ENCODE measurements around the gene NAV3. TPM values are rescaled to one million over a fixed set of nuclear protein-coding genes. Genes with fewer than 3 reads are reported as not detected.

NAV3 gene
- total RNA-seq, 6 experiments from 2014 or later, result 0.22 to 3.2 (median 1.2) TPM

DNA sequence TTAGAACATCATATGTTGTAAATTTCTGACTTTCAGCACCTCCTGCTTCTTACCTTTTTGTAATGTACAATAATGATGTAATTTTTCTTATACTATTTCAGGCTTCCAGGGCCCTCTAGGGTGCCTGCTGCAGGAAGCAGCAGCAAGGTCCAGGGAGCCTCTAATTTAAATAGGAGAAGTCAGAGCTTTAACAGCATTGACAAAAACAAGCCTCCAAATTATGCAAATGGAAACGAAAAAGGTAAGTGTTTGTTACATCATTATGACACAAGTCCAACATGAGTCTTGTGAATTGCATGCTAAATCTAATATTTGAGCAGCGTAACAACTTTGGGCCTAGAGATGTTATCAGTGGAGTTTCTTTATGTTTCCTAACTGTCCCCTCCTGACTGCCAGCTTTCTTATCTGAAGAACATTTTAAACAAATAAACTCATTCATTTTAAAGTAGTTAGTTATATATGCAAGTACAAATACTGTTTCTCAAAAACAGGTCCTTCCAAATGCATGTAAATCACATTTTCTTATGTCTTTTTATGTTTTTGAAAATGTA is 167.6 kb downstream of the NAV3 start:
- no peak for DNase-seq
- no peaks in the 10 kb centered on the region for H3K36me3 ChIP-seq
- no peak for ATAC-seq
- TF ChIP-seq, protein P1, sequence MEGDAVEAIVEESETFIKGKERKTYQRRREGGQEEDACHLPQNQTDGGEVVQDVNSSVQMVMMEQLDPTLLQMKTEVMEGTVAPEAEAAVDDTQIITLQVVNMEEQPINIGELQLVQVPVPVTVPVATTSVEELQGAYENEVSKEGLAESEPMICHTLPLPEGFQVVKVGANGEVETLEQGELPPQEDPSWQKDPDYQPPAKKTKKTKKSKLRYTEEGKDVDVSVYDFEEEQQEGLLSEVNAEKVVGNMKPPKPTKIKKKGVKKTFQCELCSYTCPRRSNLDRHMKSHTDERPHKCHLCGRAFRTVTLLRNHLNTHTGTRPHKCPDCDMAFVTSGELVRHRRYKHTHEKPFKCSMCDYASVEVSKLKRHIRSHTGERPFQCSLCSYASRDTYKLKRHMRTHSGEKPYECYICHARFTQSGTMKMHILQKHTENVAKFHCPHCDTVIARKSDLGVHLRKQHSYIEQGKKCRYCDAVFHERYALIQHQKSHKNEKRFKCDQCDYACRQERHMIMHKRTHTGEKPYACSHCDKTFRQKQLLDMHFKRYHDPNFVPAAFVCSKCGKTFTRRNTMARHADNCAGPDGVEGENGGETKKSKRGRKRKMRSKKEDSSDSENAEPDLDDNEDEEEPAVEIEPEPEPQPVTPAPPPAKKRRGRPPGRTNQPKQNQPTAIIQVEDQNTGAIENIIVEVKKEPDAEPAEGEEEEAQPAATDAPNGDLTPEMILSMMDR (IDR thresholded peaks at IDR 0.05), result no peak
- TF ChIP-seq POLR2A (IDR thresholded peaks at IDR 0.05), result no peak
- H3K27me3 ChIP-seq, result no peaks in the 10 kb centered on the region
- H3K4me1 ChIP-seq, result no peaks in the 10 kb centered on the region
- H3K4me3 ChIP-seq, result no peak overlapping the region
- no peak overlapping the region for H3K27ac ChIP-seq
- H3K9me3 ChIP-seq, result no peaks in the 10 kb centered on the region
- intact Hi-C loops (cut with DNase I), result no loop called here
- WGBS (ENCODE audit: insufficient coverage, low coverage, low lambda C conversion rate, missing lambda C conversion rate), result 28% methylated on average over 2 of the region's 2 CpGs

DNA sequence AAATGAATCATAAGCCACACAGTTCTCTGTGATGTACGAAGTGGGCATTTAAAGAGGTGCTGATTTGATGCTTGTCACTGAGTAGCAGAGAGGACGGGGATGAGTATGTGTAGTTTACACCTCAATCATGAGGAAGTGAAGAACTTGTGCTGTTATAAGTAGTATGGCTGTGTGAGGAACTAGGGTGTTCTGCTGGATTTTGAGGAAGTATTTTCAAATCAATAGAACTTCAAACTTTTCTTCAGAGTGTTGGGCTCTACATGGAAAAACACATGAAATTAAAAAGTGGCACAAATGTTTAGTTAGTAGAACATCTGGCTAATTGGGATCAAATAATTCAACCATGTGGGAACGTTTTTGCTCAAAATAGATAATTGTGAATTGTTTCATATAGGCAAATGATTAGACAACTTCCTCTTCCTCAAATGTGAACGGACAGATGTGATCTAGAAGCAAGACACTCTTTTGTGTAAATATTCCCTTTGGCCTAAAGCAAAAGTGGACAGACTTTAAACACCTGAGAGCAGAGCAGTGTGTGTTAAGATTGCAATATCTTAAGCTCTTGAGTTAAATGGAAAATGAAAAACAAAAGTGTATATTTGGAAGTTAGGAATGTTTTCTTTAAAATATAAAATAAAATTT is 168.5 kb downstream of the NAV3 start:
- H3K27ac ChIP-seq, result no peak overlapping the region
- H3K4me1 ChIP-seq, result no peaks in the 10 kb centered on the region
- ATAC-seq, result no peak
- intact Hi-C loops (cut with DNase I), result no loop called here
- no peak overlapping the region for H3K4me3 ChIP-seq
- 27% methylated on average over 4 of the region's 4 CpGs for WGBS (ENCODE audit: insufficient coverage, low coverage, low lambda C conversion rate, missing lambda C conversion rate)
- no peaks in the 10 kb centered on the region for H3K9me3 ChIP-seq
- no peaks in the 10 kb centered on the region for H3K36me3 ChIP-seq
- H3K27me3 ChIP-seq, result no peaks in the 10 kb centered on the region
- DNase-seq, result no peak
- TF ChIP-seq, protein P1 (IDR thresholded peaks at IDR 0.05), result no peak
- no peak for TF ChIP-seq POLR2A (IDR thresholded peaks at IDR 0.05)

DNA sequence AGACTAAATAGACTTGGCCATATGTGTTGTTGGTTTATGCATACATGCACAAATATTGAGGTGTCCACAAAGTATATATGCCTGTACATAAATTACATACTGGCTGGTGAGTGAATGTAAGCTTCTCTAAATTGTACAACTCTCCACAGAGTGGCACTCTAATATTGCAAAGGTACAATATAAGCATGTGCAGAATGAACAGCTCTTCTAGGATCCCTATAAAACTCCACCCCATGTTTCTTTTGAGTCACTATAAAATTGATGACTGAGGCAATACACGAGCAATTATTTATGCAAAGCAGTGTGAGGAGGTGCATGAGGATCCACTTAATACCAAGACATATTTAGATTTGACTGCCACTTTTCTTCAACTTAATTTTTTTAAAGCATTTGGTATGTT is 172.2 kb downstream of the NAV3 start:
- H3K27me3 ChIP-seq, result no peaks in the 10 kb centered on the region
- H3K27ac ChIP-seq, result no peak overlapping the region
- H3K4me3 ChIP-seq, result no peak overlapping the region
- H3K4me1 ChIP-seq, result no peaks in the 10 kb centered on the region
- H3K9me3 ChIP-seq, result no peaks in the 10 kb centered on the region
- DNase-seq (no peak), ATAC-seq (peak in 1 of 4 donors; percentile 53)
- TF ChIP-seq POLR2A (IDR thresholded peaks at IDR 0.05), result no peak
- TF ChIP-seq, protein P1 (IDR thresholded peaks at IDR 0.05), result no peak
- 33% methylated on average over 1 of the region's 1 CpG for WGBS (ENCODE audit: insufficient coverage, low coverage, low lambda C conversion rate, missing lambda C conversion rate)
- H3K36me3 ChIP-seq, result no peaks in the 10 kb centered on the region
- intact Hi-C loops (cut with DNase I), result no loop called here

DNA sequence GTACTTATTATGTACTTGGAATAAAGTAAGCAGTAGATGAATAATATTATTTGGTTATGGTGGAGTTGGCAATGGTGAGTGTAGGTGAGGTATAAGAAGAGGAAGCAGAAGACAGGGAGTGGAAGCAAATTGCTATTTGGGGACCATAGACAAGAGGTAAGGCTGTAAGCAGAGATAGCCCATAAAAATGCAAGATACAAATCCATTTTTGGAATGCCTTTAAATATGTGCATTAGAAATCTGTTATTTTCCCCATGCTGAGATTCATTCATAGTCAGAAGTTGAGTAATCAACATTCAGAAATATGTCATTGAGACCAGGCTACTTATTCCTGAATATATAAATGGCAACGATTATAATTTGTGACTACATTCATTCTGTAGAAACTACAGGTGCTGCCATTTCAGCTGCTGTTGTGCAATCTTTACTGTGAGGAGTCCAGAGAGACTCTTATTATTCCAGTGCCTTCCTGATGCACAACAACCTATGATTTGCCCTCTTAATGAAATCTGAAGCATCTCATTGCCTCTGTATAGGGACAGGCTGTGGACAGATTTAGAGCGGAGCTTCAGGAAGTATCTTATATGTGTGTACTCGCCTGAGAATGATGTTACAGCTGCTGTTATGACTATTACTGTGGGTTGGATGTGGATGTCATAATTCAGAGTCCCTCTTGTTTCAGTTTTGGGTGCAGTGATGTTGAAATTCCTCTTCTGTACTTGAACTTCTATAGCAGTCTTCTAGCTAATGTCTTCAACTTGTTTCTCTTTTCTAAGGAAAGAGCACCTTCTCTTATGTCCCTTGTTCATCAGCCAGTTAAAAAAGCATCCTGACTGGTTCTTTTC is 173.8 kb downstream of the NAV3 start:
- Histone ChIP-seq H3K36me3 (no peaks in the 10 kb centered on the region), H3K4me3 (no peak overlapping the region), H3K27ac (no peak overlapping the region), H3K4me1 (no peaks in the 10 kb centered on the region), H3K9me3 (no peaks in the 10 kb centered on the region), H3K27me3 (no peaks in the 10 kb centered on the region)
- intact Hi-C loops (cut with DNase I), result no loop called here
- WGBS (ENCODE audit: insufficient coverage, low coverage, low lambda C conversion rate, missing lambda C conversion rate), result 27% methylated on average over 3 of the region's 3 CpGs
- TF ChIP-seq, protein P1 (IDR thresholded peaks at IDR 0.05), result no peak
- TF ChIP-seq POLR2A (IDR thresholded peaks at IDR 0.05), result no peak
- ATAC-seq (no peak), DNase-seq (no peak)

Measured in right lobe of liver (tissue), 6 donors.